Measurements from ENCODE around the gene KRT86. TPM values are rescaled to one million over a fixed set of nuclear protein-coding genes. Genes with fewer than 3 reads are reported as not detected.

The KRT86 gene
- total and polyA plus RNA-seq, 9 of the 15 experiments (the other 6 are each of a cell fraction or from before 2014, with no cell fraction given), result not detected

DNA sequence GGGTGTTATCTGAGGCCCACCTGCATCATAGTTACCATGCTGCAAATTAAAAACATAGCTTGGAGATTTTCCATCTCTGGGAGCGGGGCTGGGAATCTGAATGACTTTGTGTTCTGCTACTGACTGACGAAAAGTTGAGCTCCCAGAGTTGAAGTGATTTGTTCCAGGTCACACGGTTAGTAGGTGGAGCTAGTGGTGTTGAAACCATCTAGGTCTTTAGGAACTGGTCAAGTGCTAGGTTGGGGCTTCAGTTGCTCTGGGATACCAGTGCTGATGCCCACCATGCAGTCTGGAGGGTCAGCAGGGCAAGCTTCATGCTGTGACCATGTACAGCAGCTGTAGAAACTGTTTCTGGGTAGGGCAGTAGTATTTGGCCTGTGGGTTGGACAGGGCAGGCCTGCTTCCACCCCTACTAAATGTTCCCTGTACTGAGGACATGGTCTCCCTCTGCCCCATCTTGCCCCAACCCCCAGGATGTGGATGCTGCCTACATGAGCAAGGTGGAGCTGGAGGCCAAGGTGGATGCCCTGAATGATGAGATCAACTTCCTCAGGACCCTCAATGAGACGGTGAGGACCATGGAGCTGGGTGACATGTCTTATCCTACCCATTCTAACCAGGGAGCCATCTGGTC is 36.1 kb upstream of the KRT86 start:
- no peak overlapping the region for H2AFZ ChIP-seq (ENCODE audit: low read depth, low read length)
- H3K9ac ChIP-seq (ENCODE audit: insufficient read depth in 1 of 2, low read depth in 2 of 2, low read length in 2 of 2), result no peak overlapping the region
- CTCF ChIA-PET (ENCODE audit: low intra/inter-chr PET ratio), result no interaction called here
- no peaks in the 10 kb centered on the region for H3K9me1 ChIP-seq (ENCODE audit: control insufficient read depth, insufficient read depth, low read length)
- peaks cover 6% of the 10 kb centered on the region; the same call in 1 of the 2 replicates for H4K20me1 ChIP-seq (replicated peaks; ENCODE audit: control insufficient read depth, insufficient read depth, low read length)
- in situ Hi-C loops (cut with MboI), result no loop called here
- no peak overlapping the region for H3K27ac ChIP-seq (ENCODE audit: extremely low read depth, low read depth, low read length)
- no peak for ATAC-seq
- no peaks in the 10 kb centered on the region for H3K79me2 ChIP-seq (ENCODE audit: control insufficient read depth, insufficient read depth, low read length)
- no peaks in the 10 kb centered on the region for H3K36me3 ChIP-seq (ENCODE audit: control insufficient read depth, insufficient read depth, low read length)
- 0% methylated on average over 4 of the region's 4 CpGs for WGBS (ENCODE audit: insufficient coverage, low coverage, missing lambda C conversion rate)
- H3K4me1 ChIP-seq (replicated peaks in 1 of 2; ENCODE audit: control insufficient read depth in 2 of 2, insufficient read depth in 2 of 2, low read length in 2 of 2), result no peaks in the 10 kb centered on the region
- H3K4me2 ChIP-seq (ENCODE audit: insufficient read depth, low read length), result no peak overlapping the region
- H3K9me3 ChIP-seq (replicated peaks; ENCODE audit: control insufficient read depth, insufficient read depth, low read depth, low read length), result no peaks in the 10 kb centered on the region
- POLR2A ChIA-PET, result interaction anchor here (0.6 kb wide), 1 partner anchor 176 kb away, joined by 3 read pairs; no protein-coding TSS in a partner anchor
- peaks cover 2 to 47% of the 10 kb centered on the region in 2 experiments; a peak in 4 of 5 replicates for H3K27me3 ChIP-seq (ENCODE audit: control insufficient read depth in 2 of 2, insufficient read depth in 2 of 2, low read length in 2 of 2)
- intact Hi-C loops (cut with micrococcal nuclease), result no loop called here
- no TSS peak for BruUV-seq (replicated peaks)
- H3K4me3 ChIP-seq, result no peak overlapping the region
- TF ChIP-seq PTTG1 (tag; IDR thresholded peaks at IDR 0.05; ENCODE audit: low read depth) (no peak), RBM15 (IDR thresholded peaks at IDR 0.05; ENCODE audit: insufficient read depth, low read length) (no peak), ZNF3 (CRISPR knock-in tag; IDR thresholded peaks at IDR 0.05) (no peak), ZNF436 (CRISPR knock-in tag; IDR thresholded peaks at IDR 0.05) (no peak), POLR2AphosphoS2 (IDR thresholded peaks at IDR 0.05; ENCODE audit: low read length) (no peak), COPS2 (conservative IDR thresholded peaks at IDR 0.05) (no peak), CSDE1 (IDR thresholded peaks at IDR 0.05) (no peak), KHSRP (IDR thresholded peaks at IDR 0.05) (no peak), ZSCAN29 (IDR thresholded peaks at IDR 0.05) (no peak), ZNF143 (CRISPR knock-in tag; IDR thresholded peaks at IDR 0.05) (no peak), NFIC (IDR thresholded peaks at IDR 0.05) (no peak), MEIS2 (IDR thresholded peaks at IDR 0.05; ENCODE audit: partially characterized antibody) (no peak), PTBP1 (IDR thresholded peaks at IDR 0.05; ENCODE audit: low read depth, low read length) (no peak)
- TF ChIP-seq, protein P1, sequence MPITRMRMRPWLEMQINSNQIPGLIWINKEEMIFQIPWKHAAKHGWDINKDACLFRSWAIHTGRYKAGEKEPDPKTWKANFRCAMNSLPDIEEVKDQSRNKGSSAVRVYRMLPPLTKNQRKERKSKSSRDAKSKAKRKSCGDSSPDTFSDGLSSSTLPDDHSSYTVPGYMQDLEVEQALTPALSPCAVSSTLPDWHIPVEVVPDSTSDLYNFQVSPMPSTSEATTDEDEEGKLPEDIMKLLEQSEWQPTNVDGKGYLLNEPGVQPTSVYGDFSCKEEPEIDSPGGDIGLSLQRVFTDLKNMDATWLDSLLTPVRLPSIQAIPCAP (CRISPR knock-in tag; IDR thresholded peaks at IDR 0.05; ENCODE audit: borderline replicate concordance), result no peak
- DNase-seq (ENCODE audit: extremely low read depth in 1 of 4, low spot score in 3 of 4), result no peak
- no peak for FAIRE-seq
